ENCODE results near the gene TNNI3K. TPM values are rescaled to one million over a fixed set of nuclear protein-coding genes. Genes with fewer than 3 reads are reported as not detected.

Gene TNNI3K
- polyA plus RNA-seq, 1 donor from 2014 or later = 3.5 TPM

DNA sequence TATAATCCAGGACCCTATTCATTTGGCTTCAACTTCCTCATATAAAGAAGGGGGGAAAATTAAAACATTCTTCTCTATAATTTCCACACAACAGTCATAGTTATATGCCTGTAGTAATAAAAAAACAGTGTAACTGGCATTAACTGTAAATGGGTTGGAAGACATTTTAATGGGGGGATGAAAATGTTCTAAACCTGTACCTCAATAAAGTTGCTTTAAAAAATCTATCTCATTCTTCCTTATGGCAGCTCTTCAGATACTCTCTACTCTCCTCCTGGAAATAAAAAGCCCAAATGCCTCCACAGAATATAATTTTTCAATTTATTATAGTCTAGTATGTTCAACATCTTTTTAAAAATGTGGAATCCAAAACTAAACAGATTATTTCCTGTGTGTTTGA lies 39.8 kb upstream of the TNNI3K start:
- Histone ChIP-seq H2AFZ (ENCODE audit: low read depth, low read length) (no peak overlapping the region), H4K20me1 (ENCODE audit: insufficient read depth) (no peaks in the 10 kb centered on the region), H3K4me2 (ENCODE audit: low read length) (no peak overlapping the region), H3K9ac (ENCODE audit: low read length) (no peak overlapping the region), H3K9me2 (ENCODE audit: insufficient read depth, low read length) (no peaks in the 10 kb centered on the region), H3K27me3 (ENCODE audit: insufficient read depth, low read depth, low read length) (no peaks in the 10 kb centered on the region), H3K36me3 (ENCODE audit: insufficient read depth, low read length) (no peaks in the 10 kb centered on the region), H3K9me3 (ENCODE audit: low read length) (no peaks in the 10 kb centered on the region), H3K27ac (ENCODE audit: low read length) (no peak overlapping the region), H3K4me3 (ENCODE audit: low read length) (no peak overlapping the region), H3K79me2 (replicated peaks; ENCODE audit: insufficient read depth, low read length) (no peaks in the 10 kb centered on the region), H3F3A (ENCODE audit: insufficient read depth, low read length, poor library complexity, severe bottlenecking) (no peaks in the 10 kb centered on the region)
- TF ChIP-seq, protein P1, sequence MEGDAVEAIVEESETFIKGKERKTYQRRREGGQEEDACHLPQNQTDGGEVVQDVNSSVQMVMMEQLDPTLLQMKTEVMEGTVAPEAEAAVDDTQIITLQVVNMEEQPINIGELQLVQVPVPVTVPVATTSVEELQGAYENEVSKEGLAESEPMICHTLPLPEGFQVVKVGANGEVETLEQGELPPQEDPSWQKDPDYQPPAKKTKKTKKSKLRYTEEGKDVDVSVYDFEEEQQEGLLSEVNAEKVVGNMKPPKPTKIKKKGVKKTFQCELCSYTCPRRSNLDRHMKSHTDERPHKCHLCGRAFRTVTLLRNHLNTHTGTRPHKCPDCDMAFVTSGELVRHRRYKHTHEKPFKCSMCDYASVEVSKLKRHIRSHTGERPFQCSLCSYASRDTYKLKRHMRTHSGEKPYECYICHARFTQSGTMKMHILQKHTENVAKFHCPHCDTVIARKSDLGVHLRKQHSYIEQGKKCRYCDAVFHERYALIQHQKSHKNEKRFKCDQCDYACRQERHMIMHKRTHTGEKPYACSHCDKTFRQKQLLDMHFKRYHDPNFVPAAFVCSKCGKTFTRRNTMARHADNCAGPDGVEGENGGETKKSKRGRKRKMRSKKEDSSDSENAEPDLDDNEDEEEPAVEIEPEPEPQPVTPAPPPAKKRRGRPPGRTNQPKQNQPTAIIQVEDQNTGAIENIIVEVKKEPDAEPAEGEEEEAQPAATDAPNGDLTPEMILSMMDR (IDR thresholded peaks at IDR 0.05; ENCODE audit: poor library complexity, severe bottlenecking) = no peak
- TF ChIP-seq POLR2AphosphoS5 (IDR thresholded peaks at IDR 0.05) = no peak
- no peak for TF ChIP-seq MXI1 (conservative IDR thresholded peaks at IDR 0.05; ENCODE audit: poor library complexity, severe bottlenecking)
- TF ChIP-seq, protein P2, sequence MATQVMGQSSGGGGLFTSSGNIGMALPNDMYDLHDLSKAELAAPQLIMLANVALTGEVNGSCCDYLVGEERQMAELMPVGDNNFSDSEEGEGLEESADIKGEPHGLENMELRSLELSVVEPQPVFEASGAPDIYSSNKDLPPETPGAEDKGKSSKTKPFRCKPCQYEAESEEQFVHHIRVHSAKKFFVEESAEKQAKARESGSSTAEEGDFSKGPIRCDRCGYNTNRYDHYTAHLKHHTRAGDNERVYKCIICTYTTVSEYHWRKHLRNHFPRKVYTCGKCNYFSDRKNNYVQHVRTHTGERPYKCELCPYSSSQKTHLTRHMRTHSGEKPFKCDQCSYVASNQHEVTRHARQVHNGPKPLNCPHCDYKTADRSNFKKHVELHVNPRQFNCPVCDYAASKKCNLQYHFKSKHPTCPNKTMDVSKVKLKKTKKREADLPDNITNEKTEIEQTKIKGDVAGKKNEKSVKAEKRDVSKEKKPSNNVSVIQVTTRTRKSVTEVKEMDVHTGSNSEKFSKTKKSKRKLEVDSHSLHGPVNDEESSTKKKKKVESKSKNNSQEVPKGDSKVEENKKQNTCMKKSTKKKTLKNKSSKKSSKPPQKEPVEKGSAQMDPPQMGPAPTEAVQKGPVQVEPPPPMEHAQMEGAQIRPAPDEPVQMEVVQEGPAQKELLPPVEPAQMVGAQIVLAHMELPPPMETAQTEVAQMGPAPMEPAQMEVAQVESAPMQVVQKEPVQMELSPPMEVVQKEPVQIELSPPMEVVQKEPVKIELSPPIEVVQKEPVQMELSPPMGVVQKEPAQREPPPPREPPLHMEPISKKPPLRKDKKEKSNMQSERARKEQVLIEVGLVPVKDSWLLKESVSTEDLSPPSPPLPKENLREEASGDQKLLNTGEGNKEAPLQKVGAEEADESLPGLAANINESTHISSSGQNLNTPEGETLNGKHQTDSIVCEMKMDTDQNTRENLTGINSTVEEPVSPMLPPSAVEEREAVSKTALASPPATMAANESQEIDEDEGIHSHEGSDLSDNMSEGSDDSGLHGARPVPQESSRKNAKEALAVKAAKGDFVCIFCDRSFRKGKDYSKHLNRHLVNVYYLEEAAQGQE (IDR thresholded peaks at IDR 0.05; ENCODE audit: borderline replicate concordance) = no peak
- no peak for TF ChIP-seq EZH2 (IDR thresholded peaks at IDR 0.05; ENCODE audit: borderline replicate concordance, insufficient read depth, low read length, poor library complexity, severe bottlenecking)
- TF ChIP-seq EP300 (conservative IDR thresholded peaks at IDR 0.05; ENCODE audit: poor library complexity, severe bottlenecking) = no peak
- no peak for TF ChIP-seq RAD21 (conservative IDR thresholded peaks at IDR 0.05)
- no peak for TF ChIP-seq TAF1 (IDR thresholded peaks at IDR 0.05; ENCODE audit: low read depth)

DNA sequence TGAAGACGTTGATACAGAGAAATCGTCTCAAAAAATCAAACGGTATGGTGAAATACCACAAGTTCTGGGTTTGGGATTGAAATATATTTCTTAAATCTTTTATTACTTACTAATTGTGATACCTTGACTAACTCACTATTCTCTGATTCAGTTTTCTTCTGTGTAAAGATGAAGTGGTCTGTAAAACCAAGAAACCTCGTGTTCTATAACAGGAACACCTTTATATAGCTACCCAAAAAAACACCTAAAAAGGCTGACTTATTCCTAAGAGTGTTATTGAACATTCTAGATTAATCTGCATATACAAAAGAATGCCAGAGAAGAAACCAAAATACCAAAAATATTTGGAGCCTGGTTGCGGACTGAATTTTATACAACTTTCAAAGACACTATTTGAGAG lies 37.9 kb upstream of the TNNI3K start:
- Histone ChIP-seq H3K9me3 (ENCODE audit: low read length) (no peaks in the 10 kb centered on the region), H3K27me3 (ENCODE audit: insufficient read depth, low read depth, low read length) (no peaks in the 10 kb centered on the region), H3K4me3 (ENCODE audit: low read length) (peak overlapping the region; percentile 67), H2AFZ (ENCODE audit: low read depth, low read length) (no peak overlapping the region), H3K9me2 (ENCODE audit: insufficient read depth, low read length) (no peaks in the 10 kb centered on the region), H3K4me2 (ENCODE audit: low read length) (no peak overlapping the region), H3K36me3 (ENCODE audit: insufficient read depth, low read length) (no peaks in the 10 kb centered on the region), H3K9ac (ENCODE audit: low read length) (no peak overlapping the region), H3K27ac (ENCODE audit: low read length) (no peak overlapping the region), H3K79me2 (replicated peaks; ENCODE audit: insufficient read depth, low read length) (no peaks in the 10 kb centered on the region), H4K20me1 (ENCODE audit: insufficient read depth) (no peaks in the 10 kb centered on the region), H3F3A (ENCODE audit: insufficient read depth, low read length, poor library complexity, severe bottlenecking) (no peaks in the 10 kb centered on the region)
- TF ChIP-seq, protein P2 (IDR thresholded peaks at IDR 0.05; ENCODE audit: borderline replicate concordance) = no peak
- TF ChIP-seq MXI1 (conservative IDR thresholded peaks at IDR 0.05; ENCODE audit: poor library complexity, severe bottlenecking) = no peak
- TF ChIP-seq, protein P1 (IDR thresholded peaks at IDR 0.05; ENCODE audit: poor library complexity, severe bottlenecking) = no peak
- no peak for TF ChIP-seq EP300 (conservative IDR thresholded peaks at IDR 0.05; ENCODE audit: poor library complexity, severe bottlenecking)
- TF ChIP-seq TAF1 (IDR thresholded peaks at IDR 0.05; ENCODE audit: low read depth) = no peak
- TF ChIP-seq POLR2AphosphoS5 (IDR thresholded peaks at IDR 0.05) = no peak
- TF ChIP-seq EZH2 (IDR thresholded peaks at IDR 0.05; ENCODE audit: borderline replicate concordance, insufficient read depth, low read length, poor library complexity, severe bottlenecking) = no peak
- TF ChIP-seq SMC3 (conservative IDR thresholded peaks at IDR 0.05; ENCODE audit: poor library complexity) = no peak
- no peak for TF ChIP-seq RAD21 (conservative IDR thresholded peaks at IDR 0.05)

All from neural cell (in vitro differentiated cells).